HG03095 (cell line): Measurements from ENCODE around the gene CDK6.
A peak's percentile ranks its signal among the peaks of the same experiment; 100 is the strongest.
"Not testable (repeated sequence)": the region's sequence is repeated elsewhere in the genome, so short reads cannot be mapped to it uniquely, and the experiment has no call there.

Experiments
- ATAC-seq: cut with Tn5 transposase; IDR thresholded peaks from one replicate; pipeline ENCODE4 v1.9.1; 2021; ENCODE audit warnings: moderate library complexity; ENCODE audit not compliant: unreplicated experiment

CDK6 gene

GRCh38 chr7:92836489-92836999 lies at the start of gene CDK6:
Gene CDK6, minus strand, starts transcription at chr7:92836573. Its CDS starts 3,250 bp downstream, at chr7:92833323.
- ATAC-seq, result peak; percentile 33

DNA sequence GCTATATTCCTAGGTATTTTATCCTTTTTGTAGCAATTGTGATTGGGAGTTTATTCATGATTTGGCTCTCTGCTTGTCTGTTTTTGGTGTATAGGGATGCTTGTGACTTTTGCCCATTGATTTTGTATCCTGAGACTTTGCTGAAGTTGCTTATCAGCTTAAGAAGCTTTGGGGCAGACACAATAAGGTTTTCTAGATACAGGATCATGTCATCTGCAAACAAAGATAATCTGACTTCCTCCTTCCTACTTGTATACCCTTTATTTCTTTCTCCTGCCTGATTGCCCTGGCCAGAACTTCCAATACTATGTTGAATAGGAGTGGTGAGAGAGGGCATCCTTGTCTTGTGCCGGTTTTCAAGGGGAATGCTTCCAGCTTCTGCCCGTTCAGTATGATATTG lies 49.7 kb upstream of the CDK6 start:
- not testable (repeated sequence) for ATAC-seq

GRCh38 chr7:92884218-92884617 lies 47.8 kb upstream of the CDK6 start:
- ATAC-seq, result no peak

DNA sequence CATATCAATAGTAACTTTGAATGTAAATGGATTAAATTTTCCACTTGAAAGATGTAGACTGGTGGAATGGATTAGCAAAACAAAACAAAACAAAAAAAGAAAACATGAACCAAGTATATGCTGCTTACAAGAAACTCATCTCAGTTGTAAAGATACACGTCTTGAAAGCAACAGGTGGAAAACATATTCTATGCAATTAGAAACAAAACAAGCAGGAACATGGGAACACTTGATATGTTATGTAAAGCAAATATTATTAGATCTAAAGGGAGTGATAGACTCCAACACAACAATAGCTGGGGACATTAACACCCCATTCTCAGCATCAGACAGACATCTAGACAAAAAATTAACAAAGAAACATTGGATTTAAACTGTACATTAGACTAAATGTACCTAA lies 46.4 kb upstream of the CDK6 start:
- no peak for ATAC-seq

DNA sequence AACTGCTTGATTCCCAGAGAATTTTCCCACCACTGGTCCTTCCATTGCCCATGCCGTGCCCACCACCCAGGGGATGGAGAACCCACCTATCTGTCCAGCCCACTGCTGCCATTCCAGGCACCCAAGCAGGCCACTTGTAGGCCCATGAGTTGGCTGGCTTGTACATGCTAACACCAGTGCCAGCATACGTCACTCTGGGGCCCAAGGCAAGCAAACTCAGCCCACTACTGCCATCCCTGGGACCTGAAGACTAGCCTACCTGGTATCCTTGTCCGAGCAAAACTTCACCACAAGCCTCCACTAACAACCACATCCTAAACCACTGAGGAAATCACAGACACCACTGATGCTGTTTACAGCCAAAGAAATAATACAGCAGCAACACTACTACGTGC lies 44.7 kb upstream of the CDK6 start:
- ATAC-seq, result no peak

DNA sequence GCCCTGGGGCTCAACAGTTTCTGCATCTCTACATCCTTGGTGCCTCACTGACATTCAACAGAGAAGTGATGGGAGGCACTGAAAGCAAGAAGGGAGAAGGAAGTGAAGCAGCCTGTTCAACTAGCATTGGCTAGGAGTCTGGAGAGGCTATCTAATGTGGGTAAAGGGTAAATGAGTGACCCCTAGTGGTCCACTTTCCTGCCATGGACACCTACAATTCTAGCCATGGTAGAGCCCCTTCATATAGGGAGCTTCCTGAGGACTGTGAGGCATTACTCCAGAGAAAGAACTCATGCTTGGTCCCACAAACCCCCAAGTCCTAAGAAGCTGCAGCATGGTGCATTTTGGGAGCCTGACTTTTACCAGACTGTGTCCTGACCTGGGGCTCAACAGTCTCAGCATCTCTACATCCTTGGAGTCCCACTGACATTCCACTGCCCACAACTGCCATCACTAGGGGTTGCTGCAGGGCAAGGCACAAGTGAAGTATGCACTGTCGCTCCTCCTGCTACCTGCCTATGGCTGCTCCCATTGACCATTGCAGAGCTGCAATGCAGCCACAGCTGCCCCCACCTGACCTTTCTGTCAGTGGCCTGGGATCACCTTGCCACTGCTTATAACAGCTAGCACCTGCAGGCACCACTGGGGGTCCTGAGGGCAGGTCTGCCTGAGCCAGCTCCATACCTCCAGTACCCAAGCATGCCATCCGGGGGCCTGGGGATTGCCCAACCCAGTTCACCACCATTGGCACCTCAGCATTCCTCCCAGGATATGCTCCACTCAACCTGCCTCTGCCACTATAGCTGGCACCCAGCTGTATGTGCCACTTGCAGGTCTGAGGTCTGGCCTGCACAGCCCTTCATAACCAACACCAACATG lies 44.1 kb upstream of the CDK6 start:
- no peak for ATAC-seq

DNA sequence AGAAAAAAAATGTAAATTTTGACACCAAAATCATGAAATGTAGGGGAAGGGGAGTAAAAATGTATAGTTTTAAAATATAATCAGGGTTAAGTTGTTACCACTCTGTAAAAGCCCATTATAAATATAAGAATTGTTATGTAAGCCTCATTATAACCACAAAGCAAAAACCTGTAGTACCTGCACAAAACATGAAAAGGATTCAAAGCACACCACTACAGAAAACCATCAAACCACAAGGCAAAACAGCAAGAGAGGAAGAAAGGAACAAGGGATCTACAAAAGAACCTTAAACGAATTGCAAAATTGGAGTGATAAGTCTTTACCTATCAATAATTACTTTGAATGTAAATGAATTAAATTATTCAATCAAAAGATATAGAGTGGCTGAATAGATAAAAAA lies 41.0 kb upstream of the CDK6 start:
- ATAC-seq, result no peak

DNA sequence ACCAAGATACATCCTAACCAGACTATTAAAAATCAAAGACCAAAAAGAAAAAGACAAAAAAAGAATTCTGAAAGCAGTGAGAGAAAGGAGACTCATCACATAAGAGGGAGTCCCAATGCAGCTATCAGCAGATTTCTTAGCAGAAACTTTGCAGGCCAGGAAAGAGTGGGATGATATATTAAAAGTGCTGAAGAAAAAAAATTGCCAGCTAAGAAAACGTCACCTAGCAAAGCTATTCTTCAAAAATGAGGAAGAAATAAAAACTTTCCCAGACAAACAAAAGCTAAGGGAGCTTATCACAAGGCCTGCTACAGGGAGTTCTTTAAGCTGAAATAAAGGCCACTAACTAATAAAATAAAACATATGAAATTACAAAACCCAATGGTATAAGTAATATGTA lies 40.5 kb upstream of the CDK6 start:
- ATAC-seq, result no peak

DNA sequence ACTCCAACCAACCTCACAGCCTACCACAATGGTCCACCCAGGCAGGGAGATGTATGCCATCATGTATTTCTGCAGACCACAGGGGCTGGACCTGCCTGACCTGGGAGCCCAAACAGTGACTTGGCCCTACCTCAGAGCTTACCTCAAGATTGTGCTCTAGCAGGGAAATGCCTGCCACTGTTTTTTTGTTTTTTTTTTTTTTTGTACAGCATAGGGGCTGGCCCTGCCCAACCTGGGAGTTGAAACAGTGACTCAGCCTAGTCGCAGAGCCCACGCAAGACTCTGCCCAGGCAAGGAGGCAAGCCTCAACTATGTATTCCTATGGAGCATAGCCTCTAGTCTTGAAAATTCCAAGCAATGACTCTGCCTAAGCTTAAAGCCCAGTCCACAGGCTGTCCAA lies 39.3 kb upstream of the CDK6 start:
- ATAC-seq, result no peak

DNA sequence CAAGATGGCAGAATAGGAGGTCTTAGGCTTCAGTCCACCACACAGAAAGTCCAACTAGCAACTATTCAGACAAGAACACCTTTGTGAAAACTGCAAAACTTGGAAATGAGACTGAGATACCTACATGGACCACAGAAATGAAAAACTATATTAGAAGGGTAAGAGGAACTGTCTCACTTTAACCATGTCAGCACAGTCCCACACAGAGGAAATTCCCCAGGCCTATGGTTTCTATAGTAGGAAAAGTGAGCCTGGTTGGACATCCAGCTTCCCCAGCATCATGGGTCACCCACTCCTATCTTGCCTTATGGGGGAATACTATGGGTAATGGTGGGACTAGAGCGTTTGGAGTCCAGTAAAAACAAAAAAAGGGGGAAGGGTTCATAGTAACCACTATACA lies 38.8 kb upstream of the CDK6 start:
- ATAC-seq, result no peak

- no peak for ATAC-seq
Measured at GRCh38 chr7:92874567-92874966, 38.2 kb upstream of the CDK6 start.

DNA sequence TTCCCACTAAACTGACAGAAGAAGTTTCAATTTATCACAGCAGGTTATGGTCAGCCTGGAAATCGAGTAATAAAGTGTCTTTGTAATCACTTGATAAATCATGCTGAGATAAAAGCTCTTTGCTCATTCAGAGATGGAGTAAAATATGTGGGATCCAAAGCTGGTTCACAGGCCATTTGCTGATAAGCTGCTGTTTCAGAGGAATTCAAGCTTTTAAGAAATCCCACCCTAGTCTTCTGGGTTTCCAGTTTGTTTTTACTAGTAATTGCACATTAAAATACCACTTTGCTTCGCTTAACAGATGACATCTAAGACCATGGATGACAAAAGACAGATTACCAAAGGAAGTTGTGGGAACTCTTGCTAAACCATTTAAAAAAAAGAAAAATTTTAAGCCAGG lies 37.4 kb upstream of the CDK6 start:
- ATAC-seq, result no peak

DNA sequence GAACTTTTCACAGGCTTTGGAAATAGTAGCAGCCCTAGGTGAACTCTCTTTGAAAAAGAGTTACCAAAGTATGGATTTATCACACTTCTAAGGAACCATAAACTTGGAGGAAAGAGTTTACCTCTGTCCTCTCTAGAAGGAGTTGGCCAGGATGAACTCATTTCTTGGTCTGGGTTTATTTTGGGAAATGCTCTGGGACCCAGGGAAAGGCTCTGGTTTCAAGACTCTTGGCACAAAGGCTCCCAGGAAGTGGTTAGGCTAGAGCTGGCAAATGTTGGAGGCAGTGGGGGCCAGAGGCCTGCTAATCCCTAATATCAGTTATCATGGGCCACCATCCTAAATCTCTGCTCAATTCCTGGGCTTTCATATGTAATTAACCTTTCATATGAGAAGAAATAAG lies 36.3 kb upstream of the CDK6 start:
- no peak for ATAC-seq

DNA sequence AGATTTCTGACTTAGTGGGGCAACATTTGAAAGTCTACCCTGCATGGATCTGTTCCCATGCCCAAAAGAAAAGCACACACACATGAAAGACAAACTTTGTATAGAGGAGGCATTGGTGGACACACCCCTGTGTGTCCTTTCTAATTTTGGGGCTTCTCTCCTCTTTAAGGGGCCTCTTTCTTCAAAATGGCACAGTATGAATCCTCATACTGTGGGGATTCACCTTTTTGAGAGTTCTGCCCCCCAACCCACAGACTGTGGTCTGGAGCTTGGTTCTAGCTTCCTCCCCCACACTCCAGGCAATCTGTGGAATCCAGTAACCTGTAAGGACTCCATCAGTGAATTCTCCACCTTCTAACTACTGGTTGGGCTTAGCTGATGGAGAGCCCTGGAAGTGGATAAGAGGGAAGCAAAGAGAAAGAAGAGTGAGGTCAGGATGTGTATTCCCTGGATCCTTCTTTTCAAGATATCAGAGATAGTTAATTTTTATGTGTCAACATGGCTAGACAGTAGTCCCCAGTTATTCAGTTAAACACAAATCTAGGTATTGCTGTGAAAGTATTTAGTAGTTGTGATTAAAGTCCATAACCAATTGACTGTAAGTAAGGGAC lies 32.4 kb upstream of the CDK6 start:
- no peak for ATAC-seq

- not testable (repeated sequence) for ATAC-seq
Measured at GRCh38 chr7:92864169-92864568, 27.8 kb upstream of the CDK6 start.

DNA sequence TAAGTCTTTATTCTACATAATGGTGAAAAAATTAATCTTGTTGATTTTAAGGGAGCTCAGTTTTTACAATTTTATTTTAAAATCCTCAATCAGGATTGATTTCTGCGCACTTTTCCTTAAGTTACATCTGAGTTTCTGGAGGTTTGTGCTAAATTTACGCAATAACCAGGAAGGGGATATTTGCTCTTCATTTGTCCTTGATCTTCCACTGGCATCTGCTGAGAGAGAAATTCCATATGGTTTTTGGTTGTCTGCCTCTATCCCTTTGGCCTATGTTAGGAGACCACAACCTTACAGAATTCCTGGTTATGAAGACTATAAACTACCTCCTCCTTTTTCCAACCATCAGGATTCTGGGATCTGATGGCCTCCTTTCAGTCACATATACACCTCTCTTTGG lies 20.1 kb upstream of the CDK6 start:
- no peak for ATAC-seq

- peak; percentile 73 for ATAC-seq
Measured at GRCh38 chr7:92854501-92855238, 18.3 kb upstream of the CDK6 start.

DNA sequence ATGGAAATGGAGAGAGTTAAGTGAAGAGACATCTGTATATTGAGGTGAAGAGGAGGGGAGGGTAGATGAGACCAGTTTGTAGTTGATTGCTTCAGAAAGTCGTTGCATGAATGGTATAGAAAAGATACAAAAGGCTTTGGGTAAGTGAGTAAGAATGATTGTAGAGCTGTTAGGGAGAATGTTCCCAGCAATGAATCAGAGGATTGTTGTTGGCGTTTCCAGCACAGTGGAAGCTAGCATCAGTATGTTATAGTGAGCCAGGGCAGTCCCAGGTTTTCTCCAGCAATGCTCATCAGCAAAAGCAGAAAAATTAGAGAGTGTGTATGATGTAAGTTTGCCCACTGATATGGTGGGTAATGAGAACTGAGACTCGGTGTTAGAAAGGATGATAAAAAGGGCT lies 15.4 kb upstream of the CDK6 start:
- no peak for ATAC-seq

DNA sequence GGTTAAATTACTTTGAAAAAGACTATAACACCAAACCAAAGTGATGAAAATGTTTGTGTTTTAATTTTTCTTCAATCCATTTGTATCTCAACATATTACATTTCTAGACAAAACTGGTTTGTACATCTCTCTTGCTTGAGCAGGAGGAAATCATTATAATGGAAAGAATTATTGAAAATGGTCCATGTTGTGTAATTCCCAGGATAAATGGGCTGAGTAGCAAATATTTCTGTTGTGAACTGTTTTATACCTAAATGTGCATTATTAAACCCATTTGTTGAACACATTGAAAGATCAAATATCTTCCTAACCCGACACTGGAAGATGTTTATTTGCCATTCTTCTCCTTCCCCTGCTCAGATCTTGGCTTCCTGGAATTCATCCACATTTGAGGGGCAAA lies 14.1 kb upstream of the CDK6 start:
- no peak for ATAC-seq

GRCh38 chr7:92849322-92849721 lies 12.9 kb upstream of the CDK6 start:
- no peak for ATAC-seq

DNA sequence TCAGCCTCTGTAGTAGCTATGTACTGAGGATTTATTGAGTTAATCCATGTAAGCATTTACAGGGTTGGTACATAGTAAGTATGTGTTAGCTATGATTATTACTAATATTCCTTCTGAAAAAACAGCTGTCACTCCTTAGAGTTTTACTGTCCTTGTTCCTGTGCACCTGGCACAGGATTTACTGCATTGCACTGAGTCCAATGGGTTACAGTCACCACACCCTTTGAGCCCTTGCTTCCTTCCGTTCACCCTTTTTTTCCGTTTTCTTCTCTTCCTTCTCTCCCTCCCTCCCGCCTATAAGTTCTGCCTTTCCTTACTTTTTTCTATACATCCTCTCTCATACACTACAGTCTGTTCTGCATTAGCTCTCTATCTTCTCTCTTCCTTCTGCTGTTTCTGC lies 12.5 kb upstream of the CDK6 start:
- no peak for ATAC-seq

GRCh38 chr7:92848441-92848840 lies 12.1 kb upstream of the CDK6 start:
- no peak for ATAC-seq
